ENCODE data around the gene NOP10.

- TF ChIP-seq JUND (CRISPR knock-in tag; IDR thresholded peaks at IDR 0.05) (no peak), TCF7L2 (IDR thresholded peaks at IDR 0.05; ENCODE audit: low read depth, low read length) (no peak), MXI1 (IDR thresholded peaks at IDR 0.05; ENCODE audit: borderline replicate concordance, low read depth, low read length) (no peak), KDM4B (CRISPR knock-in tag; IDR thresholded peaks at IDR 0.05) (no peak), U2AF1 (optimal IDR thresholded peaks at IDR 0.05; ENCODE audit: low read depth, low read length) (no peak), KLF16 (CRISPR knock-in tag; IDR thresholded peaks at IDR 0.05) (no peak), ZNF362 (CRISPR knock-in tag; IDR thresholded peaks at IDR 0.05; ENCODE audit: borderline replicate concordance) (no peak), KDM1A (CRISPR knock-in tag; IDR thresholded peaks at IDR 0.05) (no peak), FOXP1 (IDR thresholded peaks at IDR 0.05) (no peak), FOXP1 (CRISPR knock-in tag; IDR thresholded peaks at IDR 0.05) (no peak), SIN3A (IDR thresholded peaks at IDR 0.05; ENCODE audit: borderline replicate concordance, low read depth, low read length) (no peak), NFRKB (IDR thresholded peaks at IDR 0.05) (no peak), HOXA3 (CRISPR knock-in tag; IDR thresholded peaks at IDR 0.05) (no peak)
- TF ChIP-seq, protein P1, sequence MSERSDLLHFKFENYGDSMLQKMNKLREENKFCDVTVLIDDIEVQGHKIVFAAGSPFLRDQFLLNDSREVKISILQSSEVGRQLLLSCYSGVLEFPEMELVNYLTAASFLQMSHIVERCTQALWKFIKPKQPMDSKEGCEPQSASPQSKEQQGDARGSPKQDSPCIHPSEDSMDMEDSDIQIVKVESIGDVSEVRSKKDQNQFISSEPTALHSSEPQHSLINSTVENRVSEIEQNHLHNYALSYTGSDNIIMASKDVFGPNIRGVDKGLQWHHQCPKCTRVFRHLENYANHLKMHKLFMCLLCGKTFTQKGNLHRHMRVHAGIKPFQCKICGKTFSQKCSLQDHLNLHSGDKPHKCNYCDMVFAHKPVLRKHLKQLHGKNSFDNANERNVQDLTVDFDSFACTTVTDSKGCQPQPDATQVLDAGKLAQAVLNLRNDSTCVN (CRISPR knock-in tag; IDR thresholded peaks at IDR 0.05; ENCODE audit: borderline replicate concordance) = no peak
- TF ChIP-seq, protein P2, sequence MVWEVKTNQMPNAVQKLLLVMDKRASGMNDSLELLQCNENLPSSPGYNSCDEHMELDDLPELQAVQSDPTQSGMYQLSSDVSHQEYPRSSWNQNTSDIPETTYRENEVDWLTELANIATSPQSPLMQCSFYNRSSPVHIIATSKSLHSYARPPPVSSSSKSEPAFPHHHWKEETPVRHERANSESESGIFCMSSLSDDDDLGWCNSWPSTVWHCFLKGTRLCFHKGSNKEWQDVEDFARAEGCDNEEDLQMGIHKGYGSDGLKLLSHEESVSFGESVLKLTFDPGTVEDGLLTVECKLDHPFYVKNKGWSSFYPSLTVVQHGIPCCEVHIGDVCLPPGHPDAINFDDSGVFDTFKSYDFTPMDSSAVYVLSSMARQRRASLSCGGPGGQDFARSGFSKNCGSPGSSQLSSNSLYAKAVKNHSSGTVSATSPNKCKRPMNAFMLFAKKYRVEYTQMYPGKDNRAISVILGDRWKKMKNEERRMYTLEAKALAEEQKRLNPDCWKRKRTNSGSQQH (CRISPR knock-in tag; IDR thresholded peaks at IDR 0.05; ENCODE audit: low read depth) = no peak
Observed at GRCh38 chr15:34292621-34293020, 50.3 kb downstream of the NOP10 start.
